CMK (cell line): ENCODE results near the gene APRT.
A peak's percentile ranks its signal among the peaks of the same experiment; 100 is the strongest.
"Not testable (repeated sequence)": the region's sequence is repeated elsewhere in the genome, so short reads cannot be mapped to it uniquely, and the experiment has no call there.

Experiments used
- DNase-seq: peaks from one replicate; pipeline ENCODE4 v3.0.0-alpha.2; 2010; ENCODE audit warnings: low read depth

Gene APRT

GRCh38 chr16:88841521-88842307 lies 30.0 kb upstream of the APRT start:
- DNase-seq: no peak

GRCh38 chr16:88840600-88841215 lies 29.0 kb upstream of the APRT start:
- DNase-seq: no peak

GRCh38 chr16:88839745-88840599 lies 28.2 kb upstream of the APRT start:
- DNase-seq: no peak

- peak; percentile 79 for DNase-seq
Observed at GRCh38 chr16:88839026-88839529, 27.4 kb upstream of the APRT start.

- no peak for DNase-seq
Observed at GRCh38 chr16:88838566-88838965, 26.8 kb upstream of the APRT start.

- no peak for DNase-seq
Observed at GRCh38 chr16:88837806-88838205, 26.1 kb upstream of the APRT start.

GRCh38 chr16:88836791-88837190 lies 25.1 kb upstream of the APRT start:
- no peak for DNase-seq

GRCh38 chr16:88835818-88836217 lies 24.1 kb upstream of the APRT start:
- no peak for DNase-seq

- DNase-seq: no peak
Observed at GRCh38 chr16:88835383-88835782, 23.7 kb upstream of the APRT start.

- DNase-seq: no peak
Observed at GRCh38 chr16:88834670-88835069, 22.9 kb upstream of the APRT start.

GRCh38 chr16:88833086-88833485 lies 21.4 kb upstream of the APRT start:
- no peak for DNase-seq

- no peak for DNase-seq
Observed at GRCh38 chr16:88831838-88832237, 20.1 kb upstream of the APRT start.

- DNase-seq: no peak
Observed at GRCh38 chr16:88830783-88831182, 19.1 kb upstream of the APRT start.

- no peak for DNase-seq
Observed at GRCh38 chr16:88830258-88830657, 18.5 kb upstream of the APRT start.

- DNase-seq: no peak
Observed at GRCh38 chr16:88828711-88829110, 17.0 kb upstream of the APRT start.

- DNase-seq: no peak
Observed at GRCh38 chr16:88827727-88828126, 16.0 kb upstream of the APRT start.

GRCh38 chr16:88826070-88826840 lies 14.5 kb upstream of the APRT start:
- DNase-seq: no peak

GRCh38 chr16:88825146-88825545 lies 13.4 kb upstream of the APRT start:
- DNase-seq: no peak

GRCh38 chr16:88824256-88825077 lies 12.7 kb upstream of the APRT start:
- no peak for DNase-seq

GRCh38 chr16:88823646-88824045 lies 11.9 kb upstream of the APRT start:
- not testable (repeated sequence) for DNase-seq
